Activated T-cell treated with anti-CD3 and anti-CD28 coated beads for 1 hour (primary cell): ENCODE results near the gene SHISA3.
"Not testable (repeated sequence)": the region's sequence is repeated elsewhere in the genome, so short reads cannot be mapped to it uniquely, and the experiment has no call there.

ENCODE experiments used
- DNase-seq: peaks from one replicate; pipeline ENCODE4 v3.0.0-alpha.2; 2020; ENCODE audit warnings: low read depth

Gene SHISA3

GRCh38 chr4:42396752-42397634 is at the start of gene SHISA3:
TSS of gene SHISA3 (plus strand) at chr4:42397488. CDS start at chr4:42398057, 569 bp downstream.
- no peak for DNase-seq

GRCh38 chr4:42348247-42348646 is 49.0 kb upstream of the SHISA3 start:
- DNase-seq = no peak

- no peak for DNase-seq
These were observed 48.6 kb upstream of the SHISA3 start for GRCh38 chr4:42348692-42349091.

- no peak for DNase-seq
These were observed 46.6 kb upstream of the SHISA3 start for GRCh38 chr4:42350611-42351182.

GRCh38 chr4:42352049-42352448 is 45.2 kb upstream of the SHISA3 start:
- DNase-seq = no peak

- no peak for DNase-seq
These were observed 40.0 kb upstream of the SHISA3 start for GRCh38 chr4:42357325-42357724.

GRCh38 chr4:42359711-42360110 is 37.6 kb upstream of the SHISA3 start:
- no peak for DNase-seq

GRCh38 chr4:42360256-42360669 is 37.0 kb upstream of the SHISA3 start:
- DNase-seq = no peak

GRCh38 chr4:42361456-42361855 is 35.8 kb upstream of the SHISA3 start:
- DNase-seq = no peak

GRCh38 chr4:42362591-42362990 is 34.7 kb upstream of the SHISA3 start:
- DNase-seq = no peak

- no peak for DNase-seq
These were observed 33.7 kb upstream of the SHISA3 start for GRCh38 chr4:42363614-42364013.

- no peak for DNase-seq
These were observed 32.8 kb upstream of the SHISA3 start for GRCh38 chr4:42364266-42365053.

- no peak for DNase-seq
These were observed 30.3 kb upstream of the SHISA3 start for GRCh38 chr4:42366959-42367358.

GRCh38 chr4:42369489-42369888 is 27.8 kb upstream of the SHISA3 start:
- DNase-seq = no peak

GRCh38 chr4:42371305-42372252 is 25.7 kb upstream of the SHISA3 start:
- DNase-seq = no peak

- DNase-seq = not testable (repeated sequence)
These were observed 25.0 kb upstream of the SHISA3 start for GRCh38 chr4:42372303-42372702.

- no peak for DNase-seq
These were observed 19.8 kb upstream of the SHISA3 start for GRCh38 chr4:42377497-42377896.

GRCh38 chr4:42381666-42382065 is 15.6 kb upstream of the SHISA3 start:
- DNase-seq = no peak

GRCh38 chr4:42385516-42385915 is 11.8 kb upstream of the SHISA3 start:
- DNase-seq = no peak

GRCh38 chr4:42390622-42391354 is 6.5 kb upstream of the SHISA3 start:
- no peak for DNase-seq

GRCh38 chr4:42391355-42391664 is 6.0 kb upstream of the SHISA3 start:
- DNase-seq = no peak
